Mesodermal cell (in vitro differentiated cells): ENCODE data around the gene LINC01488.

ENCODE experiments used
- H3K27ac ChIP-seq: 2 replicates; pipeline ENCODE4 v1.7.0; 2013; ENCODE audit warnings: mild to moderate bottlenecking, low read depth, low read length, moderate library complexity; ENCODE audit not compliant: severe bottlenecking
- H3K36me3 ChIP-seq: 2 replicates; pipeline ENCODE4 v1.7.1; 2013; ENCODE audit warnings: mild to moderate bottlenecking, low read length, moderate library complexity; ENCODE audit not compliant: control insufficient read depth, insufficient read depth
- H3K4me1 ChIP-seq: one replicate; pipeline ENCODE4 v1.7.1; 2013; ENCODE audit warnings: mild to moderate bottlenecking, low read length; ENCODE audit not compliant: insufficient read depth, control insufficient read depth, poor library complexity, severe bottlenecking
- H3K4me3 ChIP-seq: 2 replicates; pipeline ENCODE4 v1.7.0; 2013; ENCODE audit warnings: low read length, control low read depth, mild to moderate bottlenecking; ENCODE audit not compliant: insufficient read depth, poor library complexity, severe bottlenecking; ENCODE audit errors: extremely low read depth
- H3K9me3 ChIP-seq: 2 replicates; pipeline ENCODE4 v1.7.1; 2013; ENCODE audit warnings: mild to moderate bottlenecking, low read length, moderate library complexity; ENCODE audit not compliant: control insufficient read depth
- WGBS, 2 experiments: methylation state at CpG; one replicate each; pipeline ENCODE4 v1.1.5; 2013; ENCODE audit warnings: missing lambda C conversion rate in 2 of 2; ENCODE audit not compliant: insufficient coverage in 2 of 2; 5-methylcytosine and 5-hydroxymethylcytosine counted together

LINC01488 gene

DNA sequence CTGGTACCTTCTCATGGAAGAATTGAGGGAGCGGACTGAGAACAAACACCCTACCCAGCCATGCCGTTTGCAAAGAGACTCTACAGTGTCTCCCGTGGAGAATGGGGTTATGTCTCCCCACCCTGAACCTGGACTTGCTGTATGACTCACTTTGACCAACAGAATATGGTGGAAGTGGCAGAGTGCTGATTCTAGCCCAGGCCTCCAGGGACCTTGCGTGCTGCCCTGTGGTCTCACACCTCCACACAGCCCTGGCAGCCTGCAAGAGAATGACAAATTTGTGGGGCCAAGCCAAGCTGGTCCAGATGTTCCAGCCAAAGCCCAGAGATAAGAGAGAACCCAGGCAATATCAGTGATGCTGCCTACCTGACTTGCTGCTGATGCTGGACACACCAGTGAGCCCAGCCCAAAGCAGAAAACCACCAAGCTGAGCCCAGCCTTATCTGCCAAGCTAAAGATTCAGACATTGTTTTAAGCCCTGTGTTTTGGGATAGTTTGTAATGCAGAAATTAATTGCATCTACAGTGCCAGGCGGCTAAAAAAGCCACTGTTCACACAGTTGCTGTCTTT is 8.1 kb upstream of the LINC01488 start:
- Histone ChIP-seq H3K9me3 (peaks cover 11% of the 10 kb centered on the region), H3K4me3 (no peak overlapping the region), H3K27ac (no peak overlapping the region), H3K4me1 (peaks cover 15% of the 10 kb centered on the region), H3K36me3 (no peaks in the 10 kb centered on the region)
- 98 to 100% methylated on average over 4 of the region's 5 CpGs for WGBS, 2 experiments

DNA sequence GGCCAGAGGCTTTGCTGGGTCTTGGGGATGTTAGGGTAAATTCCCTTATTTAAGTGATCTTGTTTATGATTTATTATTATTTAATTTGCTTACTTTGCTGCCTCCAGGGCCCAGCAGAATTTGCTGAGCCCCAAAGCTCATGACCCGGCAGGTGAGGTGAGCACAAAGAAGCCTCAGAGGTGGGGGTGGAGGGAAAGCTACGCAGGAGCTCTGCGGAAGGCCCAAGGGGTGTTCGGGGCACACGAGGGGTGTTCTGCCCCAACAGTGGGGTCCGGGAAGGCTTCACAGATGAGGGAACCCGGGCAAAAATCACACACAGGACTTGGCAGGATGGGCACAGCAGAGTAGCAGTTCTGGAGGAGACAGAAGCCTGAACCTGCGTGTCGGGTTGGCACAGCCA is 6.7 kb upstream of the LINC01488 start:
- Histone ChIP-seq H3K4me1 (peaks cover 15% of the 10 kb centered on the region), H3K36me3 (no peaks in the 10 kb centered on the region), H3K4me3 (no peak overlapping the region), H3K9me3 (peaks cover 11% of the 10 kb centered on the region), H3K27ac (no peak overlapping the region)
- WGBS, 2 experiments: 77 to 81% methylated on average over 7 to 9 of the region's 9 CpGs

DNA sequence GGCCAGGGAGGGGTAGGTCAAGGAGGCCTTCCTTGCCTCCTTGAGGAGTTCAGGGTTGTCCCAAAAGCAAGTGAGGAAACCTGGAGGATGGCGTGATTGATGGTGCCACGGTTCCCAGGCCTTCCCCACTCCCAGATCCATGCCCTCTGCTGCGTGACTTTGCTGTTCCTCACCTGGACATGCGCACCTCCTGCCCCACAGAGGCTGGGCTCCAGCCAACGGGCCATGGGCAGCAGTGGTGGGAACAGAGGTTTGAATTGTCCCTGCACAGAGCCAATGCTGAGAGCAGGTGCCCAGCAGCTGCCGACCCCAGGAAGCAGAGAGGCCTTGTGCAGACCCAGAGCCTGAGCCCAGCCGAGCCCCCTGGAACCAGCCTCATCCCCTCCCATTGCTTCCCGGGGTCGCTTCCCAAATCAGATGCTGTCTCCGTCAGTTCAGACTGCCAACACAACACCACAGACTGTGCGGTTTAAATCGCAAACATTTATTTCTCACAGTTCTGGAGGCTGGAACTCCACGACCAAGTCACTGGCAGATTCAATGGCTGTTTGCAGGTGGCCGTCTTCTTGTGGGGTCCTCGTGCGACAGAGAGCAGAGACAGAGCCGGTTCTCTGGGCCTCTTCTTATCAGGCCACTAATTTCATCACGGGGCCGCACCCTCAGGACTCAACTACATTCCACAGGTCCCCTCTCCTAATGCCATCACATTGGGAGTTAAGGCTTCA is 6.2 kb upstream of the LINC01488 start:
- Histone ChIP-seq H3K9me3 (peaks cover 11% of the 10 kb centered on the region), H3K4me3 (no peak overlapping the region), H3K36me3 (no peaks in the 10 kb centered on the region), H3K4me1 (peaks cover 17% of the 10 kb centered on the region), H3K27ac (no peak overlapping the region)
- 95 to 96% methylated on average over 14 to 18 of the region's 19 CpGs for WGBS, 2 experiments

DNA sequence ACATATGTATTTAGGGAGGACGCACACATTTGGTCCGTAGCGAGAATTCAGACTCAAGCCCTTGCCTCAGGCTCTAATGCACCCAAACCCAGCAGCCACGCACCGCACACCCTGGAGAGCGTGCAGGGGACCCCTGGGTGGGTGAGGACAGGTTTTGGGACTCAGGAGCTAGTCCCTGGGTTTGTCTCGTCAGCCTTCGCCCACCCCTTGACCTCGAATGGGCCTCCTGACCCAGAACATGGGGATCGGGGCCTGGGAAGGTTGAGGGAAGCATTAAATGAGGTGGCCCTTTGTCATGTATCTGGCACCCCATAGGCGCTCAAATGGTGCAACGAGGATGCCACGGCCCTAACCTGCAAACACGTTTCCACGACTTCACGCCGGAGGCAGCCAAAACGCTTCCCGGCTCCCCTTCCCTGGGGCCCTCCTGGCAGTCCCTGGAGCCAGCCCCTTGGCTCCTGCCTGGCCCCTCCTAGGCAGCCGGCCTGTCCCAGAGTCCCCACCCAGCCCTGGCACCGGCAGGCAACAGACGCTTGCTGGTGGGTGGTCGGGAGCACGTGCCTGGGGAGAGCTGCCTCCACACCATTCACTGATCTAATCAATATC is 5.5 kb upstream of the LINC01488 start:
- no peak overlapping the region for H3K27ac ChIP-seq
- 75 to 83% methylated on average over 11 to 17 of the region's 24 CpGs for WGBS, 2 experiments
- no peak overlapping the region for H3K4me3 ChIP-seq
- H3K4me1 ChIP-seq: peaks cover 15% of the 10 kb centered on the region
- no peaks in the 10 kb centered on the region for H3K36me3 ChIP-seq
- peaks cover 11% of the 10 kb centered on the region for H3K9me3 ChIP-seq

- no peak overlapping the region for H3K27ac ChIP-seq
- 80 to 85% methylated on average over 13 to 14 of the region's 16 CpGs for WGBS, 2 experiments
These were observed 4.9 kb upstream of the LINC01488 start for GRCh38 chr11:69476509-69476961.

GRCh38 chr11:69477086-69477485 is 4.4 kb upstream of the LINC01488 start:
- Histone ChIP-seq H3K4me3 (no peak overlapping the region), H3K9me3 (peaks cover 11% of the 10 kb centered on the region), H3K4me1 (peaks cover 5% of the 10 kb centered on the region), H3K27ac (no peak overlapping the region), H3K36me3 (no peaks in the 10 kb centered on the region)
- 95 to 97% methylated on average over 15 to 16 of the region's 16 CpGs for WGBS, 2 experiments

More at GRCh38 chr11:69476509-69476961, 4.9 kb upstream of the LINC01488 start:
- Histone ChIP-seq H3K9me3 (peaks cover 11% of the 10 kb centered on the region), H3K4me1 (peaks cover 10% of the 10 kb centered on the region), H3K36me3 (no peaks in the 10 kb centered on the region), H3K4me3 (no peak overlapping the region)

DNA sequence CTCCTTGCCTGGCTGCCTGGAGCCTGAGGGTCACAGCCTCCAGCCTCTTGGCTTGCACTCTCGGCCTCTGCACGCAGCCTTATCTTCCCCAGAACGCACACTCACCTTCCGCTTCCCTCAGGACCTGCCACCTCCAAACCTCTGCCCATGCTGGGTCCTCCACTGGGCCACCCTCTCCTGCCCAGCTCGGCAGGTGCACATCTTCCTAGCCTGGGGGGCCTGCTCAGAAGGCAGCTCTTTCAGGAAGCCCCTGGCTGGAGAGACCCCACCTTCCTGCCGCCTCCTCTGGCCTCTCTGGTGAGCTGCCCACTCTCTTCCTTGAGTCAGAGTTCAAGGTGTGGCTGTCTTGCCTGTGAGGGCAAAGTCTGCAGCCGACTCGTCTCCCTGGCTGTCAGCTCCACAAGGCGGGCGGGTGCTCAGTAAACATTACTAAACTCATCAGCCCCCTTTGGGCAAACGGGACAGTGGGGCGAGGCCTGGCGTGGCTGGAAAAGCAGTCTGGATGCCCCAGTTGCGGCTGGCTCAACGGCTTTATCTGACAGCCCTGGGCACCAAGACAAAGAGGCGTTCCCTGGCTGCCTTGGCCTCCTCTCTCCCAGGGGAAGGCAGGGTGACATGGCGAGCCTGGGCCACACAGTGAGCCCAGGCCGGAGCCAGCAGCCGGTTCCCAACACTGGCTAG is 1.7 kb upstream of the LINC01488 start:
- no peaks in the 10 kb centered on the region for H3K36me3 ChIP-seq
- peaks cover 15% of the 10 kb centered on the region for H3K4me1 ChIP-seq
- no peak overlapping the region for H3K4me3 ChIP-seq
- no peaks in the 10 kb centered on the region for H3K9me3 ChIP-seq
- 91 to 93% methylated on average over 17 to 19 of the region's 19 CpGs for WGBS, 2 experiments
- no peak overlapping the region for H3K27ac ChIP-seq

DNA sequence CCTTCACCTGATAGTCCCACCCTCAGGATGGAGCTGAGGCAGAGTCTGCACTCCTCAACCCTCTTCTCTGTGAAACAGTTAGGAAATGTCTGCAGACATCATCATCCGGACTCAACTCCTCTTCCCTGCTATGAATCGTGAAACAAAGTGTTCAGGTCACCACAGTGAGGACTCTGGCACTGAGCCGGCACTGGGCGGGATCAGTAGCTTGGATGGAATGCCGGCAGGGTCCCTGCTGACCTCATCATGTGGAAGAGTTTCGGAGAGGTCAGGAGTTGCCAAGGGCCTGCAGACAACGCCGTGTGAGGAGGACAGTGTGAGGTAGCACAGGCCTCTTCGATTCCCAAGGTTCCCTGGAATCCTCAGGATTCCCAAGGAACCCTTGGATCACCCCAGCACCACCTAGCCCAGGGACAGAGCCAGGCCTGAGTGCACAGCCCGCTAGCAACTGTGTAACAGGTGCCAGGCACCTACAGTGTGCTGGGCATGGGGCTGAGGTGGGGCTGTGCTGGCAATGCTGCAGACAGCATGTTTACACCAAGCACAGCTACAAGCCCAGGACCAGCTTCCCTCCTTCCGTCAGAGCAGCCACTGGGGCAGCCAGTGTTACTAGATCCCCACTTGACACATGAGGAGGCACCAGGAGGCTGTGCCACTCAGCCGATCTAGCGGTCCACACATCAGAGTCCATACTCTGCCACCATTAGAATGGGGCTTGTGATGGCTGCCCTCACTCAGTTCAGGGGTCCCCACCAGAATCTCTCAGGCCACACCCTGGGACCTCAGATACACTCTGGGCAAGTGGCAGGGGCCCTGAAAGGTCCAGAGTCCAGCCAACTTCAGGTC is 693 bp upstream of the LINC01488 start:
- H3K9me3 ChIP-seq: no peaks in the 10 kb centered on the region
- no peaks in the 10 kb centered on the region for H3K36me3 ChIP-seq
- WGBS, 2 experiments: 92 to 93% methylated on average over 12 of the region's 13 CpGs
- no peak overlapping the region for H3K27ac ChIP-seq
- peaks cover 24% of the 10 kb centered on the region for H3K4me1 ChIP-seq
- no peak overlapping the region for H3K4me3 ChIP-seq

- Histone ChIP-seq H3K4me3 (no peak overlapping the region), H3K4me1 (peaks cover 24% of the 10 kb centered on the region), H3K27ac (no peak overlapping the region), H3K36me3 (no peaks in the 10 kb centered on the region), H3K9me3 (no peaks in the 10 kb centered on the region)
- 89 to 93% methylated on average over 2 of the region's 2 CpGs for WGBS, 2 experiments
These were observed 859 bp downstream of the LINC01488 start for GRCh38 chr11:69482322-69482721.

- 33 to 87% methylated on average over 1 to 3 of the region's 3 CpGs for WGBS, 2 experiments
- Histone ChIP-seq H3K36me3 (no peaks in the 10 kb centered on the region), H3K4me1 (peaks cover 27% of the 10 kb centered on the region), H3K9me3 (no peaks in the 10 kb centered on the region), H3K27ac (no peak overlapping the region), H3K4me3 (no peak overlapping the region)
These were observed 1.7 kb downstream of the LINC01488 start for GRCh38 chr11:69483170-69483569.
